ENCODE data around the gene MSLN.

MSLN gene

GRCh38 chr16:759110-759910, 1.2 kb upstream of the MSLN start:
- Histone ChIP-seq H3K36me3 (no peaks in the 10 kb centered on the region), H3K27ac (no peak overlapping the region), H3K27me3 (peaks cover 3% of the 10 kb centered on the region), H3K4me1 (ENCODE audit: control insufficient read depth in 1 of 2, insufficient read depth in 1 of 2, low read depth in 1 of 2, low read length in 1 of 2) (peaks cover 4 to 14% of the 10 kb centered on the region in 2 experiments), H3K9me3 (no peaks in the 10 kb centered on the region), H3K4me3 (ENCODE audit: low read depth in 1 of 2, low read length in 1 of 2) (no peak overlapping the region)
- no peak for TF ChIP-seq CTCF (IDR thresholded peaks at IDR 0.05)

- Histone ChIP-seq H3K27me3 (peaks cover 3% of the 10 kb centered on the region), H3K36me3 (no peaks in the 10 kb centered on the region), H3K9me3 (no peaks in the 10 kb centered on the region), H3K4me1 (ENCODE audit: control insufficient read depth in 1 of 2, insufficient read depth in 1 of 2, low read depth in 1 of 2, low read length in 1 of 2) (peaks cover 0 to 6% of the 10 kb centered on the region in 2 experiments), H3K4me3 (ENCODE audit: low read depth in 1 of 2, low read length in 1 of 2) (no peak overlapping the region), H3K27ac (no peak overlapping the region)
- TF ChIP-seq CTCF (IDR thresholded peaks at IDR 0.05), result no peak
Observed at GRCh38 chr16:760065-760464, 469 bp upstream of the MSLN start.

GRCh38 chr16:761625-762513, 1.3 kb downstream of the MSLN start:
- H3K4me1 ChIP-seq (ENCODE audit: control insufficient read depth in 1 of 2, insufficient read depth in 1 of 2, low read depth in 1 of 2, low read length in 1 of 2), result peaks cover 0 to 3% of the 10 kb centered on the region in 2 experiments
- H3K9me3 ChIP-seq, result no peaks in the 10 kb centered on the region
- H3K4me3 ChIP-seq (ENCODE audit: low read depth in 1 of 2, low read length in 1 of 2), result no peak overlapping the region
- H3K27ac ChIP-seq, result no peak overlapping the region
- no peak for TF ChIP-seq CTCF (IDR thresholded peaks at IDR 0.05)
- H3K27me3 ChIP-seq, result no peaks in the 10 kb centered on the region
- H3K36me3 ChIP-seq, result no peaks in the 10 kb centered on the region

GRCh38 chr16:762595-763268, 2.2 kb downstream of the MSLN start:
- Histone ChIP-seq H3K4me1 (ENCODE audit: control insufficient read depth in 1 of 2, insufficient read depth in 1 of 2, low read depth in 1 of 2, low read length in 1 of 2) (no peaks in the 10 kb centered on the region), H3K27ac (no peak overlapping the region), H3K36me3 (no peaks in the 10 kb centered on the region), H3K27me3 (no peaks in the 10 kb centered on the region), H3K9me3 (no peaks in the 10 kb centered on the region), H3K4me3 (ENCODE audit: low read depth in 1 of 2, low read length in 1 of 2) (no peak overlapping the region)
- TF ChIP-seq CTCF (IDR thresholded peaks at IDR 0.05), result no peak

GRCh38 chr16:763369-764183, 3.0 kb downstream of the MSLN start:
- H3K4me1 ChIP-seq (ENCODE audit: control insufficient read depth in 1 of 2, insufficient read depth in 1 of 2, low read depth in 1 of 2, low read length in 1 of 2), result no peaks in the 10 kb centered on the region
- H3K4me3 ChIP-seq (ENCODE audit: low read depth in 1 of 2, low read length in 1 of 2), result no peak overlapping the region
- no peak overlapping the region for H3K27ac ChIP-seq
- H3K27me3 ChIP-seq, result peaks cover 5% of the 10 kb centered on the region
- TF ChIP-seq CTCF (IDR thresholded peaks at IDR 0.05), result no peak
- H3K36me3 ChIP-seq, result no peaks in the 10 kb centered on the region
- no peaks in the 10 kb centered on the region for H3K9me3 ChIP-seq
